Keratinocyte (primary cell): Measurements from ENCODE around the gene HLA-DRB1. TPM values are rescaled to one million over a fixed set of nuclear protein-coding genes. Genes with fewer than 3 reads are reported as not detected.
"Not testable (repeated sequence)": the region's sequence is repeated elsewhere in the genome, so short reads cannot be mapped to it uniquely, and the experiment has no call there.

ENCODE experiments used
- DNase-seq: peaks from one replicate; pipeline ENCODE4 v3.0.0-alpha.2; 2011; ENCODE audit warnings: low read depth, missing footprints, low spot score
- FAIRE-seq: peaks from 2 replicates; lab custom pipeline; 2011; peaks lifted over from hg19 to GRCh38; lab: Jason Lieb, UNC
- H2AFZ ChIP-seq: 2 replicates; pipeline ENCODE4 v1.6.0; 2012; ENCODE audit warnings: low read length, control low read depth, inconsistent platforms; ENCODE audit not compliant: control insufficient read depth
- H3K27ac ChIP-seq: 2 replicates; pipeline ENCODE4 v1.5.1; 2011; ENCODE audit warnings: low read length; ENCODE audit not compliant: control insufficient read depth, insufficient read depth
- H3K27me3 ChIP-seq: 3 replicates; pipeline ENCODE4 v1.6.0; 2011; ENCODE audit warnings: low read length; ENCODE audit not compliant: control insufficient read depth, insufficient read depth; ENCODE audit errors: extremely low read depth
- H3K36me3 ChIP-seq, 2 experiments: 2 replicates in 1 of 2; 3 replicates in 1 of 2; pipeline ENCODE4 v1.5.1; 2011; ENCODE audit warnings: low read length in 2 of 2, mild to moderate bottlenecking in 1 of 2; ENCODE audit not compliant: control insufficient read depth in 2 of 2, insufficient read depth in 2 of 2; ENCODE audit errors: extremely low read depth in 1 of 2
- H3K4me1 ChIP-seq: 3 replicates; pipeline ENCODE4 v1.5.1; 2011; ENCODE audit warnings: low read length; ENCODE audit not compliant: control insufficient read depth, insufficient read depth; ENCODE audit errors: extremely low read depth
- H3K4me2 ChIP-seq: 3 replicates; pipeline ENCODE4 v1.6.0; 2011; ENCODE audit warnings: low read depth, low read length; ENCODE audit not compliant: control insufficient read depth, insufficient read depth; ENCODE audit errors: extremely low read depth
- H3K4me3 ChIP-seq, 3 experiments: fragments of 200-600 bp in 1 of 3; sonication (generic) in 1 of 3; 2 replicates in 2 of 3; 3 replicates in 1 of 3; pipeline ENCODE4 v1.5.1; 2011 to 2016; ENCODE audit warnings: low read length in 3 of 3, mild to moderate bottlenecking in 3 of 3, control low read depth in 2 of 3, inconsistent platforms in 1 of 3, low read depth in 1 of 3, mixed read lengths in 1 of 3, mixed run types in 1 of 3, moderate library complexity in 1 of 3; ENCODE audit not compliant: control insufficient read depth in 2 of 3, insufficient read depth in 2 of 3; ENCODE audit errors: extremely low read depth in 1 of 3
- H3K79me2 ChIP-seq: 2 replicates; pipeline ENCODE4 v1.6.0; 2012; ENCODE audit warnings: low read length; ENCODE audit not compliant: control insufficient read depth, insufficient read depth
- H3K9ac ChIP-seq: 3 replicates; pipeline ENCODE4 v1.6.0; 2011; ENCODE audit warnings: low read length; ENCODE audit not compliant: control insufficient read depth, insufficient read depth; ENCODE audit errors: extremely low read depth
- H3K9me1 ChIP-seq: 3 replicates; pipeline ENCODE4 v1.6.0; 2011; ENCODE audit warnings: low read length; ENCODE audit not compliant: control insufficient read depth, insufficient read depth; ENCODE audit errors: extremely low read depth
- H3K9me3 ChIP-seq: 2 replicates; pipeline ENCODE4 v1.5.1; 2012; ENCODE audit warnings: low read depth, low read length; ENCODE audit not compliant: control insufficient read depth
- H4K20me1 ChIP-seq: 3 replicates; pipeline ENCODE4 v1.6.0; 2011; ENCODE audit warnings: low read length; ENCODE audit not compliant: control insufficient read depth, insufficient read depth; ENCODE audit errors: extremely low read depth
- CTCF ChIP-seq, 3 experiments: IDR thresholded peaks in 1 of 3; conservative IDR thresholded peaks in 1 of 3; optimal IDR thresholded peaks in 1 of 3; 2 replicates in 2 of 3; 3 replicates in 1 of 3; pipeline versions ENCODE3 to v1.5.1; 2011; ENCODE audit warnings: low read length in 3 of 3, mild to moderate bottlenecking in 3 of 3, moderate library complexity in 2 of 3, control low read depth in 1 of 3, inconsistent platforms in 1 of 3; ENCODE audit not compliant: insufficient read depth in 2 of 3; ENCODE audit errors: extremely low read depth in 1 of 3
- EZH2 ChIP-seq: IDR thresholded peaks from one replicate; pipeline ENCODE4 v1.6.1; 2012; ENCODE audit warnings: inconsistent platforms, mild to moderate bottlenecking, low read length, moderate library complexity
- dilution Hi-C: fragments of 300-500 bp; cut with MboI; formaldehyde crosslinking; loops from one replicate; pipeline ENCODE4 v1.7.0; 2020; ENCODE audit warnings: low sequenced_read_pairs; ENCODE audit not compliant: extremely low pct_ligation_motif_present
- polyA plus RNA-seq, 5 experiments: library from polyadenylated mRNA; depleted of rRNA in 3 of 5; stranded (reverse) in 3 of 5; stranded (forward) in 1 of 5; unstranded in 1 of 5; fragments of >200 nt; gene quantifications; 1 replicate in 1 of 5; 2 replicates in 3 of 5; 3 replicates in 1 of 5; pipeline versions ENCODE4 v1.2.1 to v1.2.3, GENCODE V29; 2011 to 2012; ENCODE audit warnings: missing spikeins in 2 of 5, low read depth in 1 of 5, low replicate concordance in 1 of 5

HLA-DRB1 gene
- polyA plus RNA-seq, 1 donor (not counting 4 experiments of a cell fraction or from before 2014, with no cell fraction given) = 0.12 TPM

DNA sequence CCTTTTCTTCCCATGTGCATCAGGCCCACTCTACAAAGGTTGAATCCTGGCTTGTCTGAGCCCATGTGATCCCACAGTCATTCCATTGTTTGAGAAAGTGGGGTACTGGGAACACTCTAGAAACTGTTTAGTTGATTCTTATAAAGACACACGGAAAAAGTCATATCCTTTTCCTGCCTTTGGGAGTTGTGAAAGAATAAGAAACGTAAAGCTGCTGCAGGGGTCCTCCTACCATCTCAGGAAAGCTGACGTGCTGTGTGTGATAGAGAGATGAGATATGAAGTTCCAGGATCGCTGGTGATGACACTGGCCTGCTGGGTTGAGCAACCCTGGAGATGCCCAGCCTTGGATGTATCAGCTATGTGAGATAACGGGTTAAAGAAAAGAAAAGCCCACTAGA is 38.2 kb downstream of the HLA-DRB1 start:
- Histone ChIP-seq H3K9me3 (no peaks in the 10 kb centered on the region), H3K4me3 (no peak overlapping the region), H3K36me3 (no peaks in the 10 kb centered on the region), H3K4me2 (no peak overlapping the region), H3K79me2 (no peaks in the 10 kb centered on the region), H3K9me1 (no peaks in the 10 kb centered on the region), H3K4me1 (no peaks in the 10 kb centered on the region), H3K27me3 (no peaks in the 10 kb centered on the region), H4K20me1 (no peaks in the 10 kb centered on the region), H3K9ac (no peak overlapping the region), H3K27ac (no peak overlapping the region), H2AFZ (no peak overlapping the region)
- dilution Hi-C loops = no loop called here
- TF ChIP-seq EZH2 (no peak), CTCF (optimal IDR thresholded peaks at IDR 0.05 in 1 of 3, IDR thresholded peaks at IDR 0.05 in 1 of 3, conservative IDR thresholded peaks at IDR 0.05 in 1 of 3; ENCODE audit: extremely low read depth in 1 of 3, insufficient read depth in 2 of 3, low read length in 3 of 3) (no peak)
- no peak for DNase-seq
- no peak for FAIRE-seq

- Histone ChIP-seq H3K27me3 (no peaks in the 10 kb centered on the region), H3K4me3 (no peak overlapping the region), H3K36me3 (no peaks in the 10 kb centered on the region), H3K9me3 (no peaks in the 10 kb centered on the region), H3K9me1 (no peaks in the 10 kb centered on the region), H2AFZ (no peak overlapping the region), H3K79me2 (no peaks in the 10 kb centered on the region), H3K9ac (no peak overlapping the region), H3K27ac (no peak overlapping the region), H3K4me2 (no peak overlapping the region), H4K20me1 (no peaks in the 10 kb centered on the region), H3K4me1 (no peaks in the 10 kb centered on the region)
- DNase-seq (no peak), FAIRE-seq (no peak)
- dilution Hi-C loops = no loop called here
- no peak for TF ChIP-seq EZH2
- no peak for TF ChIP-seq CTCF (optimal IDR thresholded peaks at IDR 0.05 in 1 of 3, IDR thresholded peaks at IDR 0.05 in 1 of 3, conservative IDR thresholded peaks at IDR 0.05 in 1 of 3; ENCODE audit: extremely low read depth in 1 of 3, insufficient read depth in 2 of 3, low read length in 3 of 3)
These were observed 49.8 kb downstream of the HLA-DRB1 start for GRCh38 chr6:32539839-32540238.

DNA sequence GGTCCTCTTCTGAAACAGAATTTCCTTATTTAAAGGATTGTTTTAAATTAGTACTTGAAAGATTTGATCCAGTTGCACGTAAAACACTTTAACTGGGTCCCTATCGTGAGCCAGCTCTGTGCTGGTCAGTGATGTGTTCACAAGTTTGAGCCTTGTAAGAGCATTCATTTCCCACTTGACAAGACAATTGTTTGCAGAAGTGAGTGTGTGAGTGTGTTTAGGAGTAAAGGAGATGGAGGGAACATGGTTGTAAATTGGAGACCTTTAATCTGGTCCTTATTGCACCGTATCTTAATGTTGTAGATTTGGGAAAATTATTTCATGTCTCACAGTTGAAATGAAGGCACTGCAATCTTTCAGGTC is 59.2 kb downstream of the HLA-DRB1 start:
- H3K27me3 ChIP-seq, H3K9ac ChIP-seq, H3K4me2 ChIP-seq, H3K79me2 ChIP-seq, H2AFZ ChIP-seq, H3K4me3 ChIP-seq, H3K9me1 ChIP-seq, DNase-seq, H3K27ac ChIP-seq, H4K20me1 ChIP-seq, H3K9me3 ChIP-seq, H3K36me3 ChIP-seq, FAIRE-seq, H3K4me1 ChIP-seq, dilution Hi-C loops: not testable (repeated sequence)
